GM10248 (cell line): Measurements from ENCODE around the gene ZSWIM6.

Source experiments
- CTCF ChIA-PET: fragments of 300-600 bp; sonication (Branson Sonifier 250); formaldehyde crosslinking; extraction: SDS; loops from one replicate; lab custom pipeline; 2021; ENCODE audit warnings: antibody characterized with exemption; lab: Yijun Ruan, JAX
- POLR2A ChIA-PET: fragments of 350-650 bp; sonication (Branson Sonifier 250); formaldehyde crosslinking; extraction: SDS; loops from one replicate; lab custom pipeline; 2020; ENCODE audit warnings: antibody characterized with exemption; lab: Yijun Ruan, JAX
- DNase-seq: peaks from one replicate; pipeline ENCODE4 v3.0.0; 2012; ENCODE audit errors: extremely low spot score
- TF ChIP-seq, protein P1 (sequence below): IDR thresholded peaks from 2 replicates; pipeline ENCODE4 v1.5.1; 2012; ENCODE audit warnings: mild to moderate bottlenecking, low read depth; ENCODE audit errors: extremely low read depth, missing control alignments, control extremely low read depth

ZSWIM6 gene

DNA sequence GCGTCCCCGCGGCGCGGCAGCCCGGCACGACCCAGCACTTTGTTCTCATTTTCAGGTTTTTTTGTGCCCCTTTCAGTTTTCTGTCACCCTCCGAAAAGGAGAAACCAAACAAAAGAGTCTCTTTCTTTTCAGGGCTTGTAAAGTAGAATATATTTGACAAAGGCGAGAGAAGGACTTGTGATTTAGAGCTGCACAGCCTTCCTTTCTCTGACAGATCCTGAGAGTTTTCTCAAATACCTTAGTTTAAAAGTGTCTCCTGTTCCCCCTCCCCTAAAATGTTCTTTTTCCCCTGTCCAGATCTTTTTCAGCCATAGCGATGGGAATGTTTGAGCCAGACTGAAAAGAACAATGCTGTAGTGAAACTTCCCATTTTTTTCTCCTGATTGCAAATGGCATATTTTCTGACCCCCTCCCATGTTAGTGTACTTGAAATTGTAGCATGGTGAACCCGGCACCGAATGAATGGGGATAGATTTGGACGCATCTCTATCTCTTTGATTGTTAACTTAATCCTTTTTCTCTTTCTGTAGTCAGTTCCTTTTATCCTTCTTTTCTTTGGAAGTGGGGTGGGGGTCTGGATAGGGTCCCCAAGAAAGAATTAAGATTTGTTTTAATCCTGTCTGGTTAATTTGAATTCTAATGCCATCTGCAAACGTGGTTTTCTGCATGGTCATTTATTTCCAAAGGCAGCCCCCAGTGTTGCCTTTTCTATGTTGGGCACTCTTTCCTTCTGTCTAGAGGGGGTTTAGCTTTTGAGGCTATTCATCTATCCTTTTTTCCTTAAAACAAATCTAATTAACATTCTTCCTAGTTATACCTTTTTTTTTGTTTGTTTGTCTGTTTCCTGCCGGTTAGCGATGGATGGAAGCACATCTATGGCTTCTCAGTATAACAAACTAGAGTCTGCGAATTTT lies 2.2 kb downstream of the ZSWIM6 start:
- no peak for DNase-seq
- ChIA-PET CTCF (no interaction called here), POLR2A (interaction anchor here (1.2 kb wide), 1 partner anchor 19 kb away, joined by 3 read pairs; no protein-coding TSS in a partner anchor)
- TF ChIP-seq, protein P1, sequence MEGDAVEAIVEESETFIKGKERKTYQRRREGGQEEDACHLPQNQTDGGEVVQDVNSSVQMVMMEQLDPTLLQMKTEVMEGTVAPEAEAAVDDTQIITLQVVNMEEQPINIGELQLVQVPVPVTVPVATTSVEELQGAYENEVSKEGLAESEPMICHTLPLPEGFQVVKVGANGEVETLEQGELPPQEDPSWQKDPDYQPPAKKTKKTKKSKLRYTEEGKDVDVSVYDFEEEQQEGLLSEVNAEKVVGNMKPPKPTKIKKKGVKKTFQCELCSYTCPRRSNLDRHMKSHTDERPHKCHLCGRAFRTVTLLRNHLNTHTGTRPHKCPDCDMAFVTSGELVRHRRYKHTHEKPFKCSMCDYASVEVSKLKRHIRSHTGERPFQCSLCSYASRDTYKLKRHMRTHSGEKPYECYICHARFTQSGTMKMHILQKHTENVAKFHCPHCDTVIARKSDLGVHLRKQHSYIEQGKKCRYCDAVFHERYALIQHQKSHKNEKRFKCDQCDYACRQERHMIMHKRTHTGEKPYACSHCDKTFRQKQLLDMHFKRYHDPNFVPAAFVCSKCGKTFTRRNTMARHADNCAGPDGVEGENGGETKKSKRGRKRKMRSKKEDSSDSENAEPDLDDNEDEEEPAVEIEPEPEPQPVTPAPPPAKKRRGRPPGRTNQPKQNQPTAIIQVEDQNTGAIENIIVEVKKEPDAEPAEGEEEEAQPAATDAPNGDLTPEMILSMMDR, result no peak

DNA sequence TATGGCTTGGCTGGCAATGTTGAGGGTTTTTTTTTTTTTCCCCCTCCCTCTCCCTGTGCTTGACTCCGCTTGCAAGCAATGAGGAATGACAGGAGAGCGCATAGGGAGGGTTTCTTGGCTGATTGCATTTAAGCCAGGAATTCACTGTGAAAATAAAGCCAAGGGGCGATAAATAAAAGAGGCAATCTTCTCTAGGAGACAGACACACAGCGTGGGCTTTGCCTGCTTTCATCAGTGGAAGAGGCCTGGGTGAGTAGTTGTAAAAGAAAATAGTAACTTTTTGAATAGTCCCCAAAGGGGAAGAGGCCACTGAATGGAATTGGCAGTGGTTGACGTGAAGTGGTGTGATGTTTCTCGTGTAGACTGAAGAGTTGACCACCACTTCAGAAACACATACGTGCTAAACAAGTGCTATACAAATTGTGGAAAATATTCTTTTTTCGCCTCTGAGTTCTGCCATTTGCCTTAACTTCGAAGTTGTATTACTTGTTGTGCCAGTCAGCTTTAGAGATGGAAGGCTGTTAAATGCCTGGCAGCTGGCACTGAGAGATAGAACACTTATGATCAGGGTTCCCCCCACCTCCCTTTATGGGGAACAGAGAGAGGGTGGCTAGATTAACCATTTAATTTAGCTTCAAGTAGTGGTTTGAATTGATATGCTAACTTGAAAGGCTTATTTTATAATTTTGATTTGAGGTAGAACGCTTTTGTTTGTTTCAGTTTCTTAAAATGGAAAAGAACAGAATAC lies 3.0 kb downstream of the ZSWIM6 start:
- CTCF ChIA-PET, result interaction anchor here (1.4 kb wide), 1 partner anchor 11 kb away, joined by 4 read pairs; no protein-coding TSS in a partner anchor
- POLR2A ChIA-PET, result no interaction called here
- DNase-seq, result no peak
- TF ChIP-seq, protein P1, result no peak

DNA sequence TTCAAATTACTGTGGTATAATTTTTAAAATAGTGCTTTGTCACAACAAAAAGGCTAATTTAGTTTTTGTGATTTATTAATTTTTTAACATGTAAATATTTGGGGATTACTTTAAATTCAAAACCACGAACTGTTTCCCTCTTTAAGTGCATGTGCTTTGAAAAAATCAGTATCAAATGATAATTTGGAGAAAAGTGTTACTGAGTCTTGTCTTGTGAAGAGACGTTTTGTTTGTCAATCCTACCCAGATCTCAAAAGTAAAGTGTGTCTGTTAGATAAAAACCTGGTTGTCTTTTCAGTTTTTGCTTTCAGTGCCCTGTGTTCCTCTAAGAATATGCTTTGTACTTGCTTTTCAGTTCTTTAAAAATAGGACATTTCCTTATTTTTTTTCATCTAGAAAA lies 7.7 kb downstream of the ZSWIM6 start:
- TF ChIP-seq, protein P1, result no peak
- DNase-seq, result no peak
- POLR2A ChIA-PET, result no interaction called here
- CTCF ChIA-PET, result interaction anchor here (1.0 to 1.5 kb wide), 3 partner anchors 14 to 18 kb away, joined by 3 to 4 read pairs (median 4); no protein-coding TSS in a partner anchor

DNA sequence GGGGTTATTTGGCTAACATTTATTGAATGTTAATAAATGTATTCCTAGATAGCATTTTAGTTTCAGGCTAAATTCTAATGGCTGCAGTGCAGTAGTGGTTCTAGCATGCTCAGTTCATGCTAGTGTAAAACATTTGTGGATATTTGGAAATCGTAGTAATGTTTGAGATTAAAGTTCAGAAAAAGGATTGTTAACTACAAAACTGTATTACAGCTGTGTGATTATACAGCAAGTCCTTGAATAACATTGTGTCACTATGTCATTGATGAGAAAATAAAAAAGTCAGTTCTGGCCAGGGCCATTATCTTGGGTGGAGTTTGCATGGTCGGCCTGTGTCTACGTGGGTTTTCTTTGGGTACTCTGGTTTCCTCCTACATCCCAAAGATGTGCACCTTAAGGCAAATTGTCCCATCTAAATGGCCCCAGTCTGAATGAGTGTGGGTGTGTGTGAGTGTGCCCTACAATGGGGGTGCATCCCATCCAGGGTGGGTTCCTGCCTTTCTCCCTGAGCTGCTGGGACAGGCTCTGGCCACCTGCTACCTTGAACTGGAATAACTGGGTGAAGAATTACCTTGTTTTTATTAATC lies 8.8 kb downstream of the ZSWIM6 start:
- DNase-seq, result no peak
- TF ChIP-seq, protein P1, result no peak
- ChIA-PET CTCF (no interaction called here), POLR2A (no interaction called here)

DNA sequence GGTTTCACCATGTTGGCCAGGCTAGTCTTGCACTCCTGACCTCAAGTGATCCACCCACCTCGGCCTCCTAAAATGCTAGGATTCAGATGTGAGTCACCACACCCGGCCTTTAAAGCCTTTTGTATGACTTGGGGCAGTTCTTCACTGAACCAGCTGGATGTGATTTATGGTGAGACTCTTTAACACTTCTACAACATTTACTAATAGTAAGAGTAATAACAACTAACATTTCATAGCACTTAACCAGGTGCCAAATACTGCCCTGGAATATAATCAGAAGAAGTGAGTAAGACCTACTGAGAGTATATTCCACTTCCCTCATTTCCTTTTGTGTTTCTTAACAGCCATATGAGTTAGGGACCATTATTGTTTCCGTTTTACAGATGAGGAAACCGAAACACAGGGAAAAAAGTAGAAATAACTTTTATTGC lies 10.0 kb downstream of the ZSWIM6 start:
- ChIA-PET POLR2A (interaction anchor here (0.6 kb wide), 1 partner anchor 158 kb away, joined by 5 read pairs; no protein-coding TSS in a partner anchor), CTCF (no interaction called here)
- TF ChIP-seq, protein P1, result no peak
- no peak for DNase-seq
